Measurements from ENCODE around the gene TNKS2. TPM values are rescaled to one million over a fixed set of nuclear protein-coding genes. Genes with fewer than 3 reads are reported as not detected.
A peak's percentile ranks its signal among the peaks of the same experiment; 100 is the strongest.

The TNKS2 gene
- total and polyA plus RNA-seq, 2 of the 13 experiments (the other 11 are each of a cell fraction or from before 2014, with no cell fraction given) = 15.2 to 19.4 TPM

- TF ChIP-seq CAMTA2 (CRISPR knock-in tag; IDR thresholded peaks at IDR 0.05; ENCODE audit: borderline replicate concordance) (no peak), ATM (IDR thresholded peaks at IDR 0.05; ENCODE audit: borderline replicate concordance) (no peak), SKIL (CRISPR knock-in tag; IDR thresholded peaks at IDR 0.05; ENCODE audit: borderline replicate concordance) (peak; percentile 58; the same call in 1 of the 2 replicates), ZNF704 (CRISPR knock-in tag; IDR thresholded peaks at IDR 0.05; ENCODE audit: borderline replicate concordance) (no peak), ZNF446 (CRISPR knock-in tag; IDR thresholded peaks at IDR 0.05) (no peak), MEIS1 (CRISPR knock-in tag; IDR thresholded peaks at IDR 0.05; ENCODE audit: borderline replicate concordance) (0 out of 2 replicates have a peak, but pooled peaks have one; percentile 41), NCOA5 (CRISPR knock-in tag; IDR thresholded peaks at IDR 0.05) (no peak), MLLT10 (CRISPR knock-in tag; IDR thresholded peaks at IDR 0.05) (no peak), U2AF2 (IDR thresholded peaks at IDR 0.05; ENCODE audit: low read depth, low read length) (no peak), ASH2L (IDR thresholded peaks at IDR 0.05; ENCODE audit: insufficient read length, low read depth, low read length) (no peak), ZMAT3 (CRISPR knock-in tag; conservative IDR thresholded peaks at IDR 0.05) (no peak), SMAD1 (CRISPR knock-in tag; IDR thresholded peaks at IDR 0.05; ENCODE audit: borderline replicate concordance, low read depth) (no peak), ZBTB26 (CRISPR knock-in tag; IDR thresholded peaks at IDR 0.05; ENCODE audit: borderline replicate concordance) (no peak), POLR2A (IDR thresholded peaks at IDR 0.05; ENCODE audit: insufficient read depth in 1 of 2, low read depth in 2 of 2, low read length in 2 of 2) (0 out of 4 replicates have a peak, but pooled peaks of 1 of the 2 experiments have one; percentile 27), SOX6 (IDR thresholded peaks at IDR 0.05) (no peak), SOX6 (CRISPR knock-in tag; IDR thresholded peaks at IDR 0.05) (peak; percentile 80), ELF4 (CRISPR knock-in tag; IDR thresholded peaks at IDR 0.05; ENCODE audit: borderline replicate concordance) (no peak), GATAD2A (CRISPR knock-in tag; IDR thresholded peaks at IDR 0.05) (peak; percentile 76), ZFP91 (CRISPR knock-in tag; IDR thresholded peaks at IDR 0.05; ENCODE audit: borderline replicate concordance) (no peak), ZNF720 (CRISPR knock-in tag; IDR thresholded peaks at IDR 0.05) (no peak), ZNF143 (CRISPR knock-in tag; IDR thresholded peaks at IDR 0.05) (no peak), MXI1 (IDR thresholded peaks at IDR 0.05; ENCODE audit: borderline replicate concordance, low read depth, low read length) (peak; percentile 44; the same call in 1 of the 3 replicates), ZNF619 (CRISPR knock-in tag; IDR thresholded peaks at IDR 0.05) (no peak), MTF1 (CRISPR knock-in tag; IDR thresholded peaks at IDR 0.05) (no peak), MAX (IDR thresholded peaks at IDR 0.05) (peak; percentile 71), DDIT3 (CRISPR knock-in tag; IDR thresholded peaks at IDR 0.05) (no peak)
These were observed 5.9 kb downstream of the TNKS2 start (continued) for GRCh38 chr10:91804126-91804510.
